SU-DHL-6 (cell line): ENCODE results near the gene DAPP1.

ENCODE experiments used
- H2AFZ ChIP-seq: fragments of 200-600 bp; sonication (generic); 2 replicates; pipeline ENCODE4 v1.6.1; 2014; ENCODE audit warnings: low read depth, mild to moderate bottlenecking, moderate library complexity, mixed read lengths, antibody characterized with exemption, low read length; ENCODE audit not compliant: severe bottlenecking
- H3F3A ChIP-seq: fragments of 200-600 bp; shearing (Covaris generic); 2 replicates; pipeline ENCODE4 v1.6.0; 2016; ENCODE audit warnings: antibody characterized with exemption, mild to moderate bottlenecking; ENCODE audit not compliant: insufficient read depth
- H3K27ac ChIP-seq: fragments of 200-600 bp; sonication (generic); 2 replicates; pipeline ENCODE4 v1.5.1; 2016; ENCODE audit warnings: low read depth, mild to moderate bottlenecking, low read length, moderate library complexity, mixed read lengths
- H3K27me3 ChIP-seq: fragments of 200-600 bp; sonication (generic), shearing (Covaris generic); 2 replicates; pipeline ENCODE4 v1.6.0; 2014; ENCODE audit warnings: mild to moderate bottlenecking, low read length
- H3K36me3 ChIP-seq: fragments of 200-600 bp; sonication (generic); 2 replicates; pipeline ENCODE4 v1.6.1; 2014; ENCODE audit warnings: mild to moderate bottlenecking, low read length, mixed read lengths
- H3K4me2 ChIP-seq: fragments of 300-600, 200-600 bp; shearing (Covaris generic), sonication (generic); 2 replicates; pipeline ENCODE4 v1.6.0; 2014; ENCODE audit warnings: low read length, low read depth, mild to moderate bottlenecking; ENCODE audit not compliant: poor library complexity, severe bottlenecking
- H3K4me3 ChIP-seq: fragments of 200-600 bp; sonication (generic); 2 replicates; pipeline ENCODE4 v1.5.1; 2014; ENCODE audit warnings: antibody characterized with exemption, low read length, mild to moderate bottlenecking, mixed read lengths; ENCODE audit not compliant: insufficient read depth, poor library complexity, severe bottlenecking
- H3K79me2 ChIP-seq: fragments of 200-600 bp; sonication (generic); 2 replicates; pipeline ENCODE4 v1.6.1; 2014; ENCODE audit warnings: mild to moderate bottlenecking, low read length, moderate library complexity; ENCODE audit not compliant: insufficient read depth
- H3K9ac ChIP-seq: fragments of 200-600 bp; sonication (generic); 2 replicates; pipeline ENCODE4 v1.7.0; 2014; ENCODE audit warnings: mild to moderate bottlenecking, low read length
- H3K9me2 ChIP-seq: fragments of 200-600 bp; sonication (generic); replicated peaks from 2 replicates; pipeline ENCODE4 v1.6.1; 2014; ENCODE audit warnings: low read length; ENCODE audit not compliant: insufficient read depth
- H3K9me3 ChIP-seq: fragments of 200-600 bp; sonication (generic); 2 replicates; pipeline ENCODE4 v1.6.1; 2014; ENCODE audit warnings: low read length, mixed read lengths; ENCODE audit not compliant: insufficient read depth
- H4K20me1 ChIP-seq: fragments of 200-600 bp; sonication (generic); 2 replicates; pipeline ENCODE4 v1.6.1; 2014; ENCODE audit warnings: low read depth, mild to moderate bottlenecking, antibody characterized with exemption, low read length, moderate library complexity, mixed read lengths
- EZH2phosphoT487 ChIP-seq: fragments of 200-600 bp; sonication (generic), shearing (Covaris generic); conservative IDR thresholded peaks from 2 replicates; pipeline ENCODE4 v1.6.1; 2018; ENCODE audit warnings: mild to moderate bottlenecking, antibody characterized with exemption, low read length, moderate library complexity, mixed read lengths
- TF ChIP-seq, protein P1 (sequence below): fragments of 200-600 bp; sonication (generic); IDR thresholded peaks from one replicate; pipeline ENCODE4 v1.5.1; 2017; ENCODE audit warnings: antibody characterized with exemption, mild to moderate bottlenecking, low read length, moderate library complexity; ENCODE audit not compliant: insufficient read depth, poor library complexity, severe bottlenecking

DAPP1 gene

DNA sequence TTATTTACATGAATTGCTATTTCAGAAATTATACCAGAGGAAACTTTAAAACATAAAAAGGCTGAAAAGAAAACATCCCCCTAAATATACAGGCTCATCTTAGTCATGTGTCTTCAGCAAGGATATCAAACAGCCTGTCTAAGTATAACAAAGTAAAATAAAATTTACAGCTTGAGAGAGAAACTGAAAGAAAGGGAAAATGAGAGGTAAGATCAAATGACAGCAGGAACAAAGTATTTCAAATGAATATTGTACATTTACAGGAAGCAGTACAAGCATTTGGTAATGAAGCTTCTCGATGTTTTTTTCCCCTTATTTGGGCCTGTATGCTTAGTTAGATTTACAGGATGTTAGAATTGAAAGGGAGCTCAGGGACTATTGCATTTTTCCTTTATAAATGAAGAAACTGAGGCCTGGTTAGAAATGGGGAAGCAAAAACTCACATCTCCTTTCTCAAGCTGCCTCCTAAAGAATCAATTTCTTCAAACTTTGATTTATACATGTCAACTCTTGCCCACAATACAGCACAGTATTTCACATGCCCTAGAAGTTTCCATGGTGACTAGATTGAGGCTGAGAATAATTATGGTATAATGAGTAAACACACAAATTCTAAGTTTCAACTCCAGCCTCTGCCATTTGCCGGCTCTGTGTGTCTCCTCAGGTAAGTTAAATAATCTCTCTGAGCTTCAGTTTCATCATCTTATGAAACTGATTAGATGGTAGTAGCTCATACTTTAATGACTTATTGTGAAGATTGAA lies 29.3 kb downstream of the DAPP1 start:
- H2AFZ ChIP-seq: no peak overlapping the region
- no peaks in the 10 kb centered on the region for H3K36me3 ChIP-seq
- TF ChIP-seq, protein P1, sequence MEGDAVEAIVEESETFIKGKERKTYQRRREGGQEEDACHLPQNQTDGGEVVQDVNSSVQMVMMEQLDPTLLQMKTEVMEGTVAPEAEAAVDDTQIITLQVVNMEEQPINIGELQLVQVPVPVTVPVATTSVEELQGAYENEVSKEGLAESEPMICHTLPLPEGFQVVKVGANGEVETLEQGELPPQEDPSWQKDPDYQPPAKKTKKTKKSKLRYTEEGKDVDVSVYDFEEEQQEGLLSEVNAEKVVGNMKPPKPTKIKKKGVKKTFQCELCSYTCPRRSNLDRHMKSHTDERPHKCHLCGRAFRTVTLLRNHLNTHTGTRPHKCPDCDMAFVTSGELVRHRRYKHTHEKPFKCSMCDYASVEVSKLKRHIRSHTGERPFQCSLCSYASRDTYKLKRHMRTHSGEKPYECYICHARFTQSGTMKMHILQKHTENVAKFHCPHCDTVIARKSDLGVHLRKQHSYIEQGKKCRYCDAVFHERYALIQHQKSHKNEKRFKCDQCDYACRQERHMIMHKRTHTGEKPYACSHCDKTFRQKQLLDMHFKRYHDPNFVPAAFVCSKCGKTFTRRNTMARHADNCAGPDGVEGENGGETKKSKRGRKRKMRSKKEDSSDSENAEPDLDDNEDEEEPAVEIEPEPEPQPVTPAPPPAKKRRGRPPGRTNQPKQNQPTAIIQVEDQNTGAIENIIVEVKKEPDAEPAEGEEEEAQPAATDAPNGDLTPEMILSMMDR: no peak
- TF ChIP-seq EZH2phosphoT487: no peak
- H3F3A ChIP-seq: no peaks in the 10 kb centered on the region
- no peak overlapping the region for H3K9ac ChIP-seq
- H3K4me3 ChIP-seq: no peak overlapping the region
- no peaks in the 10 kb centered on the region for H3K9me3 ChIP-seq
- H3K9me2 ChIP-seq: no peaks in the 10 kb centered on the region
- H3K27me3 ChIP-seq: no peaks in the 10 kb centered on the region
- H3K79me2 ChIP-seq: no peaks in the 10 kb centered on the region
- no peaks in the 10 kb centered on the region for H4K20me1 ChIP-seq
- no peak overlapping the region for H3K4me2 ChIP-seq
- no peak overlapping the region; the same call in 1 of the 2 replicates for H3K27ac ChIP-seq

DNA sequence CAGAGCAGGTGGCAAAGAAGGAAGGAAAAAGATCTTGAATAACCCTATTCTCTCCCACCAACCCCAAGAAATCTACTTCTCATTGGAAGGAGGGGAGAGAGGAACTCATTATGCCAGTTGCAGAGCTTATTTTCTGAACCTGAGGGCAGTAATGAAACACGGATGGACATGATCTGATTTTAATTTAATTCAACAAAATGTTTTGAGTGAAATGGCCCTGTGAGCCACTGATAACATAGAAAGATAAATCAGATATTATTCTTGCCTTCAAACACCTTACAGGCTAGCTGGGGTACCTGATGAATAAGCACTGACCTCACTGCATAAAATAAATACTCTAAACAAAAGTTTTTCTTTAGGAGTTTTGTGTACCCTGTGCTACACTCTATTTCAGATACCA lies 30.3 kb downstream of the DAPP1 start:
- Histone ChIP-seq H3K9me3 (no peaks in the 10 kb centered on the region), H3K36me3 (no peaks in the 10 kb centered on the region), H4K20me1 (no peaks in the 10 kb centered on the region), H3F3A (no peaks in the 10 kb centered on the region), H3K4me3 (no peak overlapping the region), H3K9ac (no peak overlapping the region), H3K27ac (peak overlapping the region; percentile 48; the same call in 1 of the 2 replicates), H3K79me2 (no peaks in the 10 kb centered on the region), H2AFZ (no peak overlapping the region), H3K9me2 (no peaks in the 10 kb centered on the region), H3K27me3 (no peaks in the 10 kb centered on the region), H3K4me2 (peak overlapping the region; percentile 38)
- no peak for TF ChIP-seq EZH2phosphoT487
- TF ChIP-seq, protein P1: no peak

- no peak overlapping the region for H2AFZ ChIP-seq
- no peaks in the 10 kb centered on the region for H3F3A ChIP-seq
- H3K36me3 ChIP-seq: no peaks in the 10 kb centered on the region
- H3K4me2 ChIP-seq: peak overlapping the region; percentile 38
- no peaks in the 10 kb centered on the region for H3K9me2 ChIP-seq
- H3K9me3 ChIP-seq: no peaks in the 10 kb centered on the region
- no peak overlapping the region for H3K4me3 ChIP-seq
- H3K79me2 ChIP-seq: no peaks in the 10 kb centered on the region
- TF ChIP-seq EZH2phosphoT487: no peak
- TF ChIP-seq, protein P1: no peak
- H4K20me1 ChIP-seq: no peaks in the 10 kb centered on the region
- no peak overlapping the region for H3K9ac ChIP-seq
- no peaks in the 10 kb centered on the region for H3K27me3 ChIP-seq
- H3K27ac ChIP-seq: peak overlapping the region; percentile 48; the same call in 1 of the 2 replicates
Observed at GRCh38 chr4:99847362-99847976, 30.8 kb downstream of the DAPP1 start.
